GM10847 (cell line): Measurements from ENCODE around the gene CLTC.

Experiments used
- POLR2A ChIP-seq: IDR thresholded peaks from 2 replicates; pipeline ENCODE4 v1.6.1; 2011; ENCODE audit not compliant: insufficient read length; ENCODE audit errors: extremely low read depth

The CLTC gene

DNA sequence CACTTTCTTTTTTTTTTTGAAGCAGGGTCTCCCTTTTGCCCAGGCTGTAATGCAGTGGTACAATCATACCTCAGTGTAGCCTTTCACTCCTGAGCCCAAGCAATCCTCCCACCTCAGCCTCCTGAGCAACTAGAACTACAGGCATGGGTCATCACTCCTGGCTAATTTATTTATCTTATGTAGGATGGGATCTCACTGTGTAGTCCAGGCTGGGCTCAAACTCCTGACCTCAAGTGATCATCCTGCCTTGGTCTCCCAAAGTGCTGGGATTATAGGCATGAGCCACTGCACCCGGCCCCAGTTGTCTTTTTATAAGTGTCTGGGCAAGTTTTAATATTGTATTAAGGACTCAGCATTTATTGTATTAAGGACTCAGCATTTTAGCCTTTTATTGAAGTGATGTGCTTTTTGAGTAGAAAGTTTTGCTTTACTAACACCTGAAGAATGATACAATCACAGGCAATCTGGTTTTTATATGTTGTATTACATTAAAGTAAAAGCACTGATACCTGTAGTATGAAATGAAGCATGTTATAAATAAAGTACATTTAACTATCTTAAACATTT, 110.7 kb downstream of the CLTC start:
- TF ChIP-seq POLR2A: no peak

DNA sequence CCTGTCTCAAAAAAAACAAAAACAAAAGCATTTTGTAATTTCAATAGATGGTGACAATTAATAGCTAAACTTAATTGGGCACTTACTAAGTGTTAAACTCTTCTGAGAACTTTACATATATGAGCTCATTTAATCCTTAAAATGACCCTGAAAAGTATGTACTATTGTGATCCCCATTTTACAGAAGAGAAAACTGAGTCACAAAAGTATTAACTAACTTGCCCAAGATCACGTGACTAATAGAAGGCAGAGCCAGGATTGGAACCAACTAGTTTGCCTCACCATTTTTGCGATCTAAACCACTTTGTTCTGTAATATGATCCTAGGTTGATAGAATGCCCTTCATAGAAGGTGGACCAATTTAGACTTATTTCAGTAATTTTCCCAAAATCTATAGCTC, 114.0 kb downstream of the CLTC start:
- no peak for TF ChIP-seq POLR2A

GRCh38 chr17:59734226-59734625, 114.5 kb downstream of the CLTC start:
- TF ChIP-seq POLR2A: no peak

GRCh38 chr17:59737324-59737723, 117.6 kb downstream of the CLTC start:
- TF ChIP-seq POLR2A: no peak

DNA sequence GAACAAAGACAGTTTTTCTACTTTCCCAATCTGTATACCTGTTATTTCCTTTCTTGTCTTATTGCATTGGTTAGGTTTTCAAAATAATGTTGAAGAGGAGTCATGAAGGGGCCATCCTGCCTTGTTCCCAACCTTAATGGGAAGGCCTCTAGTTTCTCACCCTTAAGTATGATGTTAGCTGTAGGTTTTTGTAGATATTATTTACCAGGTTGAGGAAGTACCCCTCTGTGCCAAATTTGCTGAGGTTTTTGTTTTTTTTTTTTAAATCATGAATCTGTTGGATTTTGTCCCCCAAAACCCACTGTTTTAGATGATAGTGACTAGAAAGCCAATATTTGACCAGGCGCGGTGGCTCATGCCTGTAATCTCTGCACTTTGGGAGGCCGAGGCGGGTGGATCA, 124.1 kb downstream of the CLTC start:
- TF ChIP-seq POLR2A: no peak

- TF ChIP-seq POLR2A: no peak
Observed at GRCh38 chr17:59745040-59745439, 125.3 kb downstream of the CLTC start.
